SK-N-MC (cell line): ENCODE results near the gene UBFD1.

Experiments used
- DNase-seq: peaks from one replicate; pipeline ENCODE4 v3.0.0-alpha.2; 2011; ENCODE audit warnings: low read depth, low spot score
- H3K27ac ChIP-seq: fragments of 200-600 bp; sonication (generic); 2 replicates; pipeline ENCODE4 v1.5.1; 2016; ENCODE audit warnings: mixed run types
- H3K36me3 ChIP-seq: fragments of 200-600 bp; sonication (generic); 2 replicates; pipeline ENCODE4 v1.6.1; 2017; ENCODE audit warnings: antibody characterized with exemption, low read length, mixed read lengths; ENCODE audit not compliant: insufficient read depth
- H3K4me3 ChIP-seq: fragments of 200-600 bp; sonication (generic); 2 replicates; pipeline ENCODE4 v1.5.1; 2016
- H3K9ac ChIP-seq: fragments of 200-600 bp; sonication (generic); 2 replicates; pipeline ENCODE4 v1.8.0; 2017; ENCODE audit warnings: mixed run types, mixed read lengths; ENCODE audit not compliant: insufficient read length
- H3K9me3 ChIP-seq: fragments of 200-600 bp; sonication (generic); 2 replicates; pipeline ENCODE4 v1.6.1; 2017; ENCODE audit warnings: low read depth, mild to moderate bottlenecking, antibody characterized with exemption, low read length, moderate library complexity, mixed read lengths
- EZH2 ChIP-seq: fragments of 200-600 bp; sonication (generic); IDR thresholded peaks from one replicate; pipeline ENCODE4 v1.6.1; 2017; ENCODE audit warnings: antibody characterized with exemption
- FOXP2 ChIP-seq: optimal IDR thresholded peaks from 2 replicates; pipeline ENCODE3; 2011; ENCODE audit warnings: mild to moderate bottlenecking, moderate library complexity; ENCODE audit not compliant: insufficient read depth; ENCODE audit errors: extremely low read length, control extremely low read depth
- POLR2AphosphoS5 ChIP-seq: IDR thresholded peaks from 2 replicates; pipeline ENCODE4 v1.6.1; 2012; ENCODE audit warnings: mild to moderate bottlenecking, low read depth, low read length, borderline replicate concordance

The UBFD1 gene

DNA sequence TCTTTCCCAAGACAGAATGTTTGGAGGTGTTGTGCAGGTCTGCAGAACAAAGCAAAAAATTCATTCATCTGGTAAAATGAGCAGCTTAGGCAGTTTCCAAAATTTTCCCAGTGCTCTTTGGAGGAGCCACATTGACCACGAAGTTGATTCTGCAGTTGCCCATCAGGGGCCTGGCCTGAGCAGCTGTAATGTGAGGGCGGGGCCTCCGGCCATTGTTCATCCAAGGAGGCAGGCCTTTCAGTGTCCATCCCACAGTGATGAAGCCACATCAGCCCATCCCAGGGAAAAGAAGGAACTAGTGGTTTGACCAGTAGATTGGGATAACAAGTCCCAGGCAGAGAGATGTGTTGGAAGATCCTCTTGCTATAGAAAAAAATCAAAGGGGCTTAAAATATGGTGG is 10.1 kb downstream of the UBFD1 start:
- TF ChIP-seq EZH2, result no peak
- TF ChIP-seq POLR2AphosphoS5, result no peak
- TF ChIP-seq FOXP2, result no peak
- Histone ChIP-seq H3K27ac (no peak overlapping the region), H3K9ac (no peak overlapping the region), H3K4me3 (no peak overlapping the region), H3K9me3 (no peaks in the 10 kb centered on the region), H3K36me3 (peaks cover 88% of the 10 kb centered on the region)
- DNase-seq, result no peak

DNA sequence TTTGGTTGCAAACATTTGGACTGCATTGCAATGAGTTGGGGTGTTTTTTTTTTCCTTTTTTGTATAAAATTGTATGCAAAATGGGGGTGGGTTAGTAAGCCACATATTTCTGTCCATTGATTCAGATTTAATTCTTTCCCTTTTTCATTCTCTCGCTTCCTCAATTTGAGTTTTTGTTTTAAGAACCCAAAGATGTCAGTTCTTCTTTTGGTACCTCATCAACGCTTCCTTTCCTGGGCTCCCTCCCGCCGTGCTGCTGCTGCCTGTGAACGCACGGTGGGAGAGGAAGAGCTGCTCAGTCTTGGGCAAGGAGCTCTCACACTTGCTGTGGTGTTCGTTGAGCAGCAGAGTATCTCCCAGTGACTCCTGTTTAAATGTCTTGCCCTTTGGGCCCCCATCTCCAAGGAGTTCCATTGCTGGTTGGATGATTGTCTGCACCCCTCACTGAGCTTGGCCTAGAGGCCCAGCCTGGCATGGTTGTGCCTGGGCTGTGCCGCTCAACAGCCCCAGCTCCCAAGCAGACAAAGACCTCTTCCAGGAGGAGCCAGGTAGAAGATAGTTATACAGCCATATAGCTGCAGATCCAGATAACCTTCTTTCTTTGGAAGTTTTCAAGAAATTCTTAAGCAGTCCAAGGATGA is 13.6 kb downstream of the UBFD1 start:
- H3K36me3 ChIP-seq, result peaks cover 74% of the 10 kb centered on the region

DNA sequence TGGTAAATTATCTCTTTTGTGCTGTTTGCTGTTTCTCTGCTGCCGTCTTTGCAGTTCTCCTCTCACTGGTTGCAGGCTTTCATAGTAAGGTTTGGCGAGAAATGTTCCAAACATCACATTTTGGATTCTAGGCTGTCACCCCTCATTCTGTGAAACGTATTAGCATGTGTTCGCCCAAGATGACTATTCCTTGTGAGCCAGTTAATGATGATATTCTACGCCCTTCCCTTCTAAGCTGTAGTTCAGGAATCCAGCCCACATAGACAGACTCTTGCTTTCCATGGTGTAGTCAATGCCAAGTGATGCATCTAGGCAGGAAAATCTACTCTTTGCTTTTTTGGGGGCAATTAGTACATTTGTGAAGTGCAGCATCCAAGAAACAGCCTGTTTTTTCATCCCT is 14.4 kb downstream of the UBFD1 start:
- no peak overlapping the region for H3K27ac ChIP-seq
- no peak overlapping the region for H3K4me3 ChIP-seq
- TF ChIP-seq FOXP2 (no peak), EZH2 (no peak), POLR2AphosphoS5 (no peak)
- H3K9me3 ChIP-seq, result no peaks in the 10 kb centered on the region
- H3K36me3 ChIP-seq, result peaks cover 68% of the 10 kb centered on the region
- H3K9ac ChIP-seq, result no peak overlapping the region
- DNase-seq, result no peak

More for the DNA sequence above, 13.6 kb downstream of the UBFD1 start:
- Histone ChIP-seq H3K9ac (no peak overlapping the region), H3K9me3 (no peaks in the 10 kb centered on the region), H3K27ac (no peak overlapping the region), H3K4me3 (no peak overlapping the region)
- TF ChIP-seq EZH2, result no peak
- TF ChIP-seq FOXP2, result no peak
- no peak for TF ChIP-seq POLR2AphosphoS5
- no peak for DNase-seq

DNA sequence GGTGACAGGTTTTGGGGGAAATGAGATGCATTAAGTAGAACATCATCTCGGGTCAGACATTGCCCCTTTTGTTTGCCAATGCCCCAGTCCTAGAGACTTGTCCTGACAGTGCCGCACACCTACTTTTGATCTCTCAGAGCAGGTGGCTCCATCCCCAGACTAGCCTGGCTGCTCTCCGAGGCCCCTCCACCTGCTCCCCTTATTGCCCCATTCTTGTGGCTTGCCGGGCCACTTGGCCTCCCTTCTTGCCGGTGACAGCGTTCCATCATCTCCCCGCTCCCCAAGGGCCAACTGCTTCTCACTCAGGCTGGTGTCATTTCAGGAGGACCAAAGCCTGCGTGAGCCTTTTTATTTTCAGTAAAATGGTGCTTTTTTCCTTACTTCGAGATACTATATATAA is 14.9 kb downstream of the UBFD1 start:
- no peak overlapping the region for H3K9ac ChIP-seq
- H3K36me3 ChIP-seq, result peaks cover 63% of the 10 kb centered on the region
- no peak overlapping the region for H3K4me3 ChIP-seq
- H3K9me3 ChIP-seq, result no peaks in the 10 kb centered on the region
- no peak overlapping the region for H3K27ac ChIP-seq
- TF ChIP-seq POLR2AphosphoS5, result no peak
- TF ChIP-seq EZH2, result no peak
- no peak for TF ChIP-seq FOXP2
- DNase-seq, result no peak

DNA sequence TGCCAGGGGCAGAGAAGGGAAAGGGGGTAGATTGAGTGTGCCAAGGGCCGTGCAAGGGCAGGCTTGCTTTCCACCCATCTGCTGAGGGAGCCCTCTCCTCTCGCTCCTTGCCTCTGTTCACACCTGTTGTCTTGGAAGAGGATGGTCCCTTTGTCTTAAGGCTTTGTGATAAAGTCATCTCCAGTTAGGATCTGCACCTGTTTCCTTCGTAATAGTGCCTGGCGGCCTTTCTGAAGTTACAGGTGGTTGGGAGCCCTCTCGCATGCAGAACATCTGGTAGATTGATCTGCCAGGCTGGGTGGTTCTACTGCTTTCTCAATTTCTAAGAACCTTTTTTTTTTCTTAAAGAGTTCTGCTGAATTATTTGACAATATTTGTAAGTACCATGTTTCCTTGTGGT is 16.3 kb downstream of the UBFD1 start:
- peaks cover 59% of the 10 kb centered on the region for H3K36me3 ChIP-seq

DNA sequence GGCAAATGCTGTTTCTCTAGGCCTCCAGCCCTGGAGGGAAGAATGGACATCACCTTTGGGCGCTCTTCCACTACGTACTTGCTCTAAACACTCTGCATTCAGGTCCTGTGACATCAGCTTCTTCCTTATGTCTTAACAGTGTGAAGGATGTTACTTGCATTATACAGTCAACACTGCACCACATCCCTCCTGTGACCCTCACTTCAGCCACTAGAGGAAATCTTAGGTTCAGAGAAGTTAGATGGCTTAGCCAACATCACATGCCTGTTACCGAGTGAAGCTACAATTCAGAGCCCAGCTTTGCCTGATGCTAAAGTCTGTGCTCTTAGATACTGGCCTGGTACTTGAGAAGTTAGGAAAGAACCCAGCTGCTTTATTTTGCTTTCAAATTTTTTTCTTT is 18.3 kb downstream of the UBFD1 start:
- 0 out of 2 replicates have a peak overlapping the region, but pooled peaks have one; percentile 7 for H3K27ac ChIP-seq
- no peak for DNase-seq
- peaks cover 57% of the 10 kb centered on the region for H3K36me3 ChIP-seq

More for the DNA sequence above, 16.3 kb downstream of the UBFD1 start:
- H3K9ac ChIP-seq, result no peak overlapping the region
- H3K27ac ChIP-seq, result no peak overlapping the region
- TF ChIP-seq EZH2 (no peak), FOXP2 (no peak), POLR2AphosphoS5 (no peak)
- H3K9me3 ChIP-seq, result no peaks in the 10 kb centered on the region
- no peak overlapping the region for H3K4me3 ChIP-seq
- DNase-seq, result no peak

DNA sequence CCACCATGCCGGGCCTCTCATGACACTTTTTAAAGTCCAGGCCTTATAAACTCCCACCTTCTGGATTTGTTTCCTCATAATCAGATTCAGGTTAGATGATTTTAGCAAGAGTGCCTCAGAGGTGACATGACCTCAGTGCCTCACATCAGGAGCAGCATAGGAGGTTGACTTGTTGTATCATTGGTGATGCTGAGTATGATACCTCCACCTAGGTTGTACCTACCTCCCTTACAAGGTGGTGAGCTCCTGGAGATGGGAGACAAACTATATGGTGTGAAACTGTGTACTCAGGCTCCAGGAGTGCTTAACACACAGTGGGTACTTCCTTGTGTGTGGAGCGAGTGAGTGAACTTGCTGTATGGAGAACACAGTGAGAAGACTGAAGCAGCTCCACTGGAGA is 20.0 kb downstream of the UBFD1 start:
- Histone ChIP-seq H3K36me3 (peaks cover 57% of the 10 kb centered on the region), H3K27ac (peak overlapping the region; percentile 68; the same call in 1 of the 2 replicates), H3K9ac (no peak overlapping the region), H3K4me3 (no peak overlapping the region), H3K9me3 (no peaks in the 10 kb centered on the region)
- DNase-seq, result no peak
- TF ChIP-seq EZH2 (no peak), POLR2AphosphoS5 (no peak), FOXP2 (no peak)

More for the DNA sequence above, 18.3 kb downstream of the UBFD1 start:
- no peak for TF ChIP-seq POLR2AphosphoS5
- Histone ChIP-seq H3K9me3 (no peaks in the 10 kb centered on the region), H3K9ac (no peak overlapping the region), H3K4me3 (no peak overlapping the region)

DNA sequence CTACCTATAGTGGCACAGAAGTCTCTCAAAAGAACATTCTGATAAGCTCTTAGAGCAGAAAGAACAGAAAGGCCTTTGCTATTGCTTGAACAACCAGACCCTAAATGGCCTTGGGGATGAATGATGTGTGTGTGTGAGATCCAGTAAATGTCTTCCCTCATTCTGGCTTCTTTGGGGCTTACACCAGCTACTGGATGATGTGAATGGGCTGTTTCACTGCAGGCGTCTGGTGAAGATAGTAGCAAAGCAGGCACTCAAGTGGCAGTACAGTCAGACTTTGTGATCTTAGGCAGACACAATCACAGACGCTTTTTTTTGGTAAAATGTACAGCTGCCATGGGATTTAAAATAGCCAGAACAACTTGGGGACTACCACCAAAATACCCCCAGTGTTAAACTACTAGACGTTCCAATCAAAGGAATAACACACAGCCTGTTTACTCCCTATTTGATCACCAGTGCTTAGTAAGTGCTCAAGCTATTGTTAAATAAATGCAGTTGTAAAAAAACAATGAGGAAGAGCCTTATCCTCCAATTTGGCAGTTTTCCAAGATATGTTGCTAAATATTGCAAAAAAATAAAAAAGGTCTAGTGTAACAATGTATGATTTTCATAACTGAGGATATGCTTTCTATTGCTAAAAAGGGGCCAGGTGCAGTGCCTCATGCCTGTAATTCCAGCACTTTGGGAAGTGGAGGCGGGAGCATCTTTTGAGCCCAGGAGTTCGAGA is 20.7 kb downstream of the UBFD1 start:
- no peak for DNase-seq
- no peak overlapping the region for H3K4me3 ChIP-seq
- TF ChIP-seq FOXP2 (no peak), EZH2 (no peak), POLR2AphosphoS5 (no peak; the same call in 1 of the 2 replicates)
- H3K9ac ChIP-seq, result no peak overlapping the region
- H3K9me3 ChIP-seq, result no peaks in the 10 kb centered on the region
- H3K27ac ChIP-seq, result peak overlapping the region; percentile 68
- H3K36me3 ChIP-seq, result peaks cover 51% of the 10 kb centered on the region
